GM20000 (cell line): Measurements from ENCODE around the gene SNX1.
"Not testable (repeated sequence)": the region's sequence is repeated elsewhere in the genome, so short reads cannot be mapped to it uniquely, and the experiment has no call there.

ENCODE experiments used
- DNase-seq: peaks from one replicate; pipeline ENCODE4 v3.0.0; 2012; ENCODE audit warnings: low spot score
- TF ChIP-seq, protein P1 (sequence below): IDR thresholded peaks from 2 replicates; pipeline ENCODE4 v1.5.1; 2012; ENCODE audit warnings: mild to moderate bottlenecking, control low read depth; ENCODE audit errors: extremely low read depth, missing control alignments

Gene SNX1

DNA sequence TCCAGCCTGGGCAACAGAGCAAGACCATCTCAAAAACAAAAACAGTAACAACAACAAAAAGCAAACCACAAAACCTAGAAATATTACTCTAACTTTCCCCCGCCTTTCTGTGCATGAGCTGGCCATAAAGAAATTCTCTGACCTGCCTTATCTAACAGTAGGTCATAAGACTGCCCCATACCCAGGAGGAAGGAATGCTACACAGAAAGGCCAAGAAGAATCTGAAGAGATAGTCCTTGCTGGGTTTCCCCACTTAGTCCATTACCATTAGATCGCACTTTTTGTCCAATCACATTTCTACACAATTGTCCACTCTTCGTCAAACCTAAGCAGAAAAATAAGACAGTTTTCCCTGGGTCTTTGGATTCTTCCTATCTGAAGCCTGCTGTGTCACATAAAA, 25.7 kb upstream of the SNX1 start:
- no peak for DNase-seq
- TF ChIP-seq, protein P1, sequence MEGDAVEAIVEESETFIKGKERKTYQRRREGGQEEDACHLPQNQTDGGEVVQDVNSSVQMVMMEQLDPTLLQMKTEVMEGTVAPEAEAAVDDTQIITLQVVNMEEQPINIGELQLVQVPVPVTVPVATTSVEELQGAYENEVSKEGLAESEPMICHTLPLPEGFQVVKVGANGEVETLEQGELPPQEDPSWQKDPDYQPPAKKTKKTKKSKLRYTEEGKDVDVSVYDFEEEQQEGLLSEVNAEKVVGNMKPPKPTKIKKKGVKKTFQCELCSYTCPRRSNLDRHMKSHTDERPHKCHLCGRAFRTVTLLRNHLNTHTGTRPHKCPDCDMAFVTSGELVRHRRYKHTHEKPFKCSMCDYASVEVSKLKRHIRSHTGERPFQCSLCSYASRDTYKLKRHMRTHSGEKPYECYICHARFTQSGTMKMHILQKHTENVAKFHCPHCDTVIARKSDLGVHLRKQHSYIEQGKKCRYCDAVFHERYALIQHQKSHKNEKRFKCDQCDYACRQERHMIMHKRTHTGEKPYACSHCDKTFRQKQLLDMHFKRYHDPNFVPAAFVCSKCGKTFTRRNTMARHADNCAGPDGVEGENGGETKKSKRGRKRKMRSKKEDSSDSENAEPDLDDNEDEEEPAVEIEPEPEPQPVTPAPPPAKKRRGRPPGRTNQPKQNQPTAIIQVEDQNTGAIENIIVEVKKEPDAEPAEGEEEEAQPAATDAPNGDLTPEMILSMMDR, result no peak

DNA sequence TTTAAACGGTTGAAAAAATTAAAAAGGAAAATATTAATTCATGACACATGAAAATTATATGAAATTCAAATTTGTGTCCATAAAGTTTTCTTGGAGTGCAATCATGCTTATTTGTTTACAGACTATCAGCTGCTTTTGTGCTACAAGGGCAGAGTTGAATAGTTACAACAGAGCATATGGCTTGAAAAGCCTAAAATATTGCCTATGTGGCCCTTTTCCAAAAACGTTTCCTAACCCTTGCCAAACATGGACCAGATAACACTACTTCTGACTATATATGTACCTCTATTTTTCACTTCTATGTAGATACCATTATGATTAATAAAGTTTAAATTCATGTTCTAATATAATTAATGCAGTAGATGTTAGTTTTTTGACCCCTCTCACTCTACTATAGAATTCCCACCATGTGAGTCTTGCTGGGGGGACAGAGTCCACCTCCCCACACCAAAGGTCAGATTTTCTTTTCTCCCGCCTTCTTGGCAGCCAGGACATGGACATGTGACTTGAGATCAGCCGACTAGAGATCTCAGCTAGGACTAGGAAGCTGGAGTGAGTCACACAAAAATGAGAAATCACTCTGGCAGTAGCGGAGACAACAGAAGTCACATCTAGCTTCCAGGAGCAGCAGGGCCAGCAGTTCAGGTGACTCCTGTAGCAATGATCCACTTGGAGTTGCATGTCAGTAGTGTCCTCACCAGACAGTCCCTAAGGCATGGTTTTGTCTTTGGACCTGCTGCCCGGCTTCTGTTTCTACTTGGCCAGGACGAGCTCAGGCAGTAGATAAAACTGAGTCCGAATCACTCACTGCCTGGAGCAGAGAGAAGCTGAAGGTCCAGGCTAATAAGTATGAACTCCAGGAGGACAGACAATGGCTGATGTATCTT, 24.6 kb upstream of the SNX1 start:
- TF ChIP-seq, protein P1, result no peak
- DNase-seq, result no peak

DNA sequence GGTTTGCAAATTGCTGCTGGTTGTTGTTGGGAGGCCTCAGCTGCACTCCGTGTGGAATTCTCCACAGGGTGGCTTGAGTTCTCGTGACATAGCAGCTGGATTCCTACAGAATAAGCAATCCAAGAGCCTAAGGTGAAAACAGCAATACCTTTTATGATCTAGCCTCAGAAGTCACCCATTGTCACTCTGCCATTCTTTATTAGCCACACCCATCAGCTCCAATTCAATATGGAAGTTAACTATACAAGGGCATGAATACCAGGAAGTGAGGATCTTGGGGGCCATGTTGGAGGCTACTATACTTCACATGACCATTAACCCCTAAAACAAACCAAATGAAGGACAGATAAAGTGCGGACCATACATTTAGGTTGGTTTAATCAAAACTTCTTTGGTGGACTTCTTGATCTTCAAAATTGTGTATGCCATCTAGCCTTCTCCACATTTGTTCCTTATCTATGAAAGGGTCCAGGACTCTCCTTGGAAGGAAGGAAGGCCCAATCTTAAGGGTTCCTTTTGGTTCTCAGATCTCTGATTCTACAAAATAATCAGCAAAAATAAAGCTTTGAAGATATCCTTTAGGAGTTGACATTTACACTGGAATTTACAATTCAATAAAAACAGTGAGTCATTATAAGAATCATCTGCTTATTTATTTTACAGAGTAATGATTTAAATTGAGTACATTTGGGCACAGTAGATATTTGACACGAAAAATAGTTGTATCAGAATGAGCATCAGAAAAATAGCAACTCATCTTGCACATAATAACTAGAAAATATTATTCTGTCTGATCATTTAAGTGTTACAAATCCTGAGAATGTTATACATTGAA, 23.6 kb upstream of the SNX1 start:
- TF ChIP-seq, protein P1, result no peak
- no peak for DNase-seq

DNA sequence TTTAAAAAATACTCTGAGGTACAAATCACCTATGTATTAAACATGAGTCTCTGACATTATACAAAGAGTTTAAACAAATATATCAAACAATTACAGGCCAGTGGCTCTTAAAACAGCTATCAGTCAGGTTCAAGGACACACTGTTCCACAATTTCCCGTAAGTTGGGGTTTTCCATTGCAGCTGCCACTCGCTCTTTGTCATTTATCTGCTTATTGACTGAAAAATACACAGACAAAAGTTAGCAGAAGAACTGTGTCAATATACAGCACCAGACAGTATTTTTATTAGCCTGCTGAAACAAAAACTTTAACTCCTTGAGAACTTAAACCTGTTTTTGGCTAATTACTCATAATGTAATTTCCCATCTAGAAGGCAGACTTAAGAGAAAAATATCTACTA, 23.0 kb upstream of the SNX1 start:
- DNase-seq, result no peak
- TF ChIP-seq, protein P1, result no peak

DNA sequence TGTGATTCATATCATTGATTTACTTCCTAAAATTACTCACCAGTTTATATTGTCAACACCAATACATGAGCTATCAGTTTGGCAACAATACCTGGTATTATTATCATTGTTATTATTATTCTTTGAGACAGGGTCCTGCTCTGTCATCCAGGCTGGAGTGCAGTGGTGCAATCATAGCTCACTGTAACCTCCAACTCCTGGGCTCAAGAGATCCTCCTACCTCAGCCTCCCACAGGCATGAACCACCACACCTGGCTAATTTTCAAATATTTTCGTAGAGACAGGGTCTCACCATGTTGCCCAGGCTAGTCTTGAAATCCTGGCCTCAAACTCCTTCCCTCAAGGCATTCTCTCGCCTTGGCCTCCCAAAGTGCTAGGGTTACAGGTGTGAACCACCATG, 22.3 kb upstream of the SNX1 start:
- DNase-seq, result not testable (repeated sequence)

DNA sequence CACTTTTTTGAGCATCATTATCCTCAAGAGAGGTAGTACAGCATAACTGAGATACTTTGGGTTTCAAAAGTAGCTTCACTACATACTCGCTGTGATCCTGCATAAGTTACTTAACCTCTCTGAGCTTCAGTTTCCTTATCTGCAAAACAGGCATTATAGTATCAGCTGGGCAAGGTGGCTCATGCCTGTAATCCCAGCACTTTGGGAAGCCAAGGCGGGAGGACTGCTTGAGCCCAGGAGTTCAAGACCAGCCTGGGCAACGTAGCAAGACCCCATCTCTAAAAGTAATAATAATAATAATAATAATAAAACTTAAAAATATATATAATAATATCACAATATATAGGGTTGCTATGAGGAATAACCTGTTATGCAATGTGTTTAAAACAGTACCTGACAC, 13.0 kb upstream of the SNX1 start:
- no peak for DNase-seq
- TF ChIP-seq, protein P1, result no peak

DNA sequence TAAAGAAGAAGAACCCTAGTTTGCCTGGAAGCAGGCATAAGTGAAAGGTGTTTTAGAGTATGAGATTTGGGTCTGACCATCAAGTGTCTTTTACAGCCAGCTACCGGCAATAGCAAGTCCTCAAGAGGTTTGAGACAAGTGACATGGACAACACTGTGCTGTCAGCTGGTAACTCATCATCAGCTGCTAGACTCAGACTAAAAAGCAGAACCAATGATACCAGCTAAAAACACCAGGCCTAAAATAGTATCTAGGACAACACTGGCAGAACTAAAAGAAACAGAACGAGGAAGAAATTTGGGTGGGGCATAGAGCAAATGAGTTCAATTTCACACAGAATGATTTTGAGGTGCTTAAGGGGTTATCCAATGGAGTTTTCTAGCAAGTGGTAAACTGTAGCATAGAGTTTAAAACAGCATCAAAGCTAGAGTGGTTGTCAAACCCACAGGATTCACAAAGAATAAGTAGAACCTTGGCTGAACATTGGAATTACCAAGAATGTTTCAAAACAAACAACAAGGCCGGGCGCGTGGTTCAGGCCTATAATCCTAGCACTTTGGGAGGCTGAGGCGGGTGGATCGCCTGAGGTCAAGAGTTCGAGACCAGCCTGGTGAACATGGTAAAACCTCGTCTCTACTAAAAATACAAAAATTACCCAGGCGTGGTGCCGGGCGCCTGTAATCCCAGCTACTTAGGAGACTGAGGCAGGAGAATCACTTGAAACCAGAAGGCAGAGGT, 6.1 kb upstream of the SNX1 start:
- DNase-seq, result peak; percentile 49
- TF ChIP-seq, protein P1, result no peak
